GM21423 (cell line): ENCODE data around the gene DCAF15.

Experiments
- ATAC-seq: cut with Tn5 transposase; IDR thresholded peaks from one replicate; pipeline ENCODE4 v1.9.1; 2021; ENCODE audit warnings: mild to moderate bottlenecking, moderate library complexity; ENCODE audit not compliant: unreplicated experiment

Gene DCAF15

DNA sequence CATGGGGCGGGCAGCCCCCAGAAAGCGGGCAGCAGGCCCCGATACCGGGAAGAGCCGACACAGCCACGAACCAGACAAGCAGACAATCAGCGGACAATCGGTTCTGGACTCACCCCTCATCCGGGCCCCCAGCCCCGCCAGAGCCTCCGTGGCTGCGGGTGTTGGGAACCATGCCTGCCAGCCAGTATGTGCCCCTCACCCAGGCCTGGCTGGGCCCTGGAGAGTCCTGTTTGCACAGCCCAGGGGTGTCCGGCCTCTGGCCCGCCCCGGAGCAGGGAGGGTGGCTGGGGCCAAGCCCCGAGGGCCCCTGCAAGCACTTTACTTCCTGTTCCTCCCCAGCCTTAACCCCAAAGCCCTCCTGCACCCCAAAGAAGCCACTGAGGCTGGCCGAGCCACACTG, 21.9 kb upstream of the DCAF15 start:
- no peak for ATAC-seq

DNA sequence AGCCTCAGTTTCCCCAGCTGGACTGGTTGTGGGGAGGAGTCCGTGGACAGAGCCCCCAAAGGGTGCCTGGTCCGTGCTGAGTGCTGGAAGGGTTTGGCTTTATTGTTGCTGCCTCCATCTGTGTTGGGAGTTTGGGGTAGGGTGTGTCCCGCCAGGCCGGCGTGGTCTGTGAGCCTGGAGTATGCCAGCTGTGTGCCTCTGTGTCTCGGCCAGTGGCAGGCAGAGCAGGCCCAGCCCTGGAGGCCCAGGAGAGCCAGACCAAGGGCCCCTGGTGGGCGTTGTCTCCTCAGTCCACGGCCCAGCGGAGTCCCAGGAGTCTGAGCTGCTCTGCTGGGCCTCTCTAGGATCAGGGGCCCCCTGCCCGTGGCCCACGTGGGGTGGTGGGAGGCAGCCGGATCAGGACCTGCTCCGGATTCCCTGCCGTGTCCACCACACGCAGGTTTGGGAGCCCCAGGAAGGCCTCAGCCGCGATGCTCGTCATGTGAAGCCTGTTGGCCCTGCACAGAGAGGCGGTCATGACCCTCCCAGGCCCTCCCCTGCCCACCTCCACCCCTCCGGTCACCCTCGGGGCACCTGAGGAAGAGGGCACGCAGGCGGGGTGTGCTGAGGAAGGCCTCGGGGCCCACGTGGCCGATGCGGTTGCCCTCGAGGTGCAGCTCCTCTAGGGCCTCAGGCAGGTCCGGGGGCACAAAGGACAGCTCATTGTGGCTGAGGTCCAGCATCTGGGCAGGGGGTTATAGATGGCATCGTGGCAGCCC, 20.7 kb upstream of the DCAF15 start:
- ATAC-seq: no peak

GRCh38 chr19:13932149-13932637, 20.1 kb upstream of the DCAF15 start:
- ATAC-seq: no peak

DNA sequence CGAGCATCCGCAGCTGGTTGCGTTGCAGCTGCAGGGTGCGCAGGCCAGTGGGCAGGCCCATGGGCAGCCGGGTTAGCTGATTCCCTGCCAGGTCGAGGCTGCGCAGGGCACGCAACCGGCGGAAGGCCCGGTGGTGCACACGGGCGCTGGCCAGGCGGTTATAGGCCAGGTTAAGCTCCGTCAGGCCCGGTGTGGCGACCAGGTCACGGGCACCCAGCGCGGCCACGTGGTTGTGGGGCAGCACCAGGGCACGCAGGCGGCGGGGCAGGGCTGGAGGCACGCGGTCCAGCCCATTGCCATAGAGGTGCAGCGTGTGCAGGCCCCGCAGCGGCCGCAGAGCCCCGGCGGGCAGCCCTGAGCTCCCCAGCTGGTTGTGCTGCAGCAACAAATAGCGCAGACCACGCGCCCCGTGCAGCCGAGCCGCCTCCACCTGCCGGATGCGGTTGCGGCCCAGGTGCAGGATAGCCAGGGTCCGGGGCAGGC, 19.4 kb upstream of the DCAF15 start:
- no peak for ATAC-seq

DNA sequence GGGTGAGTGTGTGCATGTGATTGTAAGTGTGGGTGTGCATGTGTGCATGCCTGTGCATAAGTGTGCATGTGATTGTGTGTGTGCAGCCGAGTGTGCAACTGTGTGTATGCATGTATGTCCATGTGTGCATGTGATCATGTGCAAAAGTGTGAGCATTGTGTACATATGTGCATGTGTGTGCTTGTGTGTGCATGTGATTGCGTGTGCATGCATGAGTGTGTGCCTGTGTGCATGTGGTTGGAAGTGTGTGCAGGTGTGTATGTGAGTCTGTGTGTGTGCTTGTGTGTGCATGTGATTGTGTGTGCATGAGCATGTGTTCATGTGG, 17.6 kb upstream of the DCAF15 start:
- no peak for ATAC-seq

DNA sequence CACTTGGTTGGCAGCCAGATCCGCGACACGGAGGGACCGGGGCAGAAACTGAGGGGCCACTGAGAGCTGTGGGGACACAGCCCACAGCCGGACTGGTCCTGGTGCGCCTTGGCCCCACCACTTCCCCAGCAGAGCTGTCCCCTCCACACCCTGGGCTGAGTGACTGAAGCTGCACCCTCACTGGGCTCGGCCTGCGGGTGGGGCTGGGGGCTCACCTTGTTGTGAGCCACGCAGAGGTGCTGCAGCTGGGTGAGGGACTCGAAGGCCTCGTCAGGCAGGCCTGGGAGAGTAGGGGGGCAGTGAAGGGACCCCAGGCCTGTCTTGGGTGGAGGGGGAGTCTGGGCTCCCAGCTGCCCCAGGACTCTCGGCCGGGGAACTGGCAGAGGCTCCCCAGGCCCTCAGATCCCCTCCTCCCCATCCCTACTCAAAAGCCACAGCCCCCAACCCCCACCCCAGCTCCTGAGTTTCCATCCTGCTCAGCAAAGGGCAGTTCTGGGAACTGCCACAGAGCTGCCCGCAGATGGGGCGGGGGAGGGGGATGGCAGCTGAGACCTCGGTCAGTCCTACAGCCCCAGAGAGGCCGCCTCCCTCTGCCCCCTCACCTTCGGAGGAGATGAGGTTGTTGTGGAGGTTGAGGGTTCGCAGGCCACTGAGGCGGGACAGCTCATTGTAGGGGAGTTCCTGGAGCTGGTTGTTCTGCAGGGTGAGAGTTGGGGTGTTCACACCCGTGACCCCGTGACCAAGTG, 16.4 kb upstream of the DCAF15 start:
- no peak for ATAC-seq

DNA sequence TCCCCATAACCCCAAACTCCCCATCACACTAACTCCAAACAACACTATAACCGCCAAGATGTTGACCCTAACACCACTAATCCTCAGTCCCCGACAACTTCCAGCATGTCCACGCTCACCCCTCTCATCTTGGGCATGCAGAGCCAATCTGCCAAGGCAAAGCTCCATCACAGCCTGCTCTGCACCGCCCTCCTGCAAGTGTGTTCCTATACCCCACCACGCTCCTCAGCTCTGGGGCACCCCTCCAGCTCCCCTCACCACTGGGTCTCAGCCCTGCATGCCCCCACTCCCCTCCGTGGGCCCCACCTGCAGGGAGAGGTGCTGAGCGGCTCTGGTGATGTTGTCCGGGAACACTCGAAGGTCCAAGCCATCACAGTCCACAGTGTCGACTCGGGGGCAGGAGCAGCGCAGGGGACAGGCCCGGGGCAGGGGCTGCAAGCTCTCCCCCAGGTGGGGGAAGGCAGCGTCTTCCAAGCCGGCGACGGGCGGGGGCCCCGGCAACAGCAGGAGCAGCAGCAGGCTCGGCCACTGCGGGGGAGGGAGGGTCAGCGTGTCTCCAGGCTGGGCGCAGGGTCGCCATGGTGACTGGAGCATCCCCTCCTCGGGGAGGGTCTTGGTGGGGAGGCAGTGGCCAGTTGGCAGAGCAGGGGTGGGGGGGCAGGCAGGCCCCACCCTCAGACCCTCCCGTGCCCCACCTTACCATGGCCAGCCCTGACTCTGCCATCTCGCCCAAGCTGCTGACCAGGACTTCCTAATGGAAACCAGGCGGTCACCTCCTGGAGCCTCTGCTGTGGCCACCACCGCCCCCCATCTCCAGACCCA, 14.6 kb upstream of the DCAF15 start:
- ATAC-seq: no peak

- no peak for ATAC-seq
Measured at GRCh38 chr19:13938301-13939064, 13.8 kb upstream of the DCAF15 start, which contains the start of gene PODNL1. Gene PODNL1, minus strand, starts transcription at chr19:13938417. Its CDS starts 236 bp downstream, at chr19:13938181.

- ATAC-seq: no peak
Measured at GRCh38 chr19:13942023-13942684, 10.2 kb upstream of the DCAF15 start.

DNA sequence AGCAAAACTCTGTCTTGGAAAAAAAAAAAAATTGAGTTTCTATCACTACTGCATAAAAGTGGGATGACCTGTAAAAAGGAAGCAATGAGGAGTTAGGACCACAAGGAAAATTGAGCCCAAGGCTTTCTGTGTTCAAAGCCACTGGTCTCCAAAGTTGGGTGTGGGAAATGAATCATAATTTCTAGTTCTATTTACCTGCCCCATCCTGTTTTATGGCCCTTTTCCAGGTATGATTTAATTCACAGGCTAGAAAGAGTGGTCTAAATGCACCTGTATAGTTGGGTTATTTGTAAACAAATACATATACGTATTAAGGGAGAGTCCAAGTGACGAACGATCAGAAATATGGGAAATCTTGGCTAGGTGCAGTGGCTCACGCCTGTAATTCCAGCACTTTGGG, 5.9 kb upstream of the DCAF15 start:
- no peak for ATAC-seq

DNA sequence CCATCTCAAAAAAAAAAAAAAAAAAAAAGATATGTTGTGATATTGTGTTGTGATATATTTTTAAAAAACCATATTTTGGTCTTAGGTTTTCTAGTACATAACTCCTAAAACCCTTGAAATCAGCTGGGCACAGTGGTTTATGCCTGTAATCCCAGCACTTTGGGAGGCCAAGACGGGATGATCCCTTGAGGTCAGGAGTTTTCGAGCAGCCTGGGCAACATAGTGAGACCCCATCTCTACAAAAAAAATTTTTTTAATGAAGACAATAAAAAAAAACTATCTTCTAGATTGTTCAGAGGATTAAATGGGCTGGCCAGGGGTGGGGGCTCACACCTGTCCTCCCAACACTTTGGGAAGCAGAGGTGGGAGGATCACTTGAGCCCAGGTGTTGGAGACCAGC, 1.3 kb upstream of the DCAF15 start:
- no peak for ATAC-seq

DNA sequence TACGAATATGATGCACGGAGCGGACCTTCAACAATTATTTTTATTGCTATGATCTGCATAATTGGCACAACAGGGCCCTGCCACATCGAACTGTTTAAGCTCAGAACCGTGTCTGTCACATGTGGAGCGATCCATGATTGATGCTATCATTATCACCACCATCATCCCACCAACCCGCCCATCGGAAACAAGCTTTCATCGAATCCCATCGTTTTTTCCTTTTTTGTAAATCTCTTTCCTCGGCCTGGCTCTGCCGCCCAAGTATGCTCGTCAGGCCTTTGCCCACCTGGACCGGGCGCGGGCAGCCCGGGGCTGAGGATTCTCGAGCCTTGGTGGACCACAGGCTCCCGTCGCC, 533 bp upstream of the DCAF15 start:
- no peak for ATAC-seq

DNA sequence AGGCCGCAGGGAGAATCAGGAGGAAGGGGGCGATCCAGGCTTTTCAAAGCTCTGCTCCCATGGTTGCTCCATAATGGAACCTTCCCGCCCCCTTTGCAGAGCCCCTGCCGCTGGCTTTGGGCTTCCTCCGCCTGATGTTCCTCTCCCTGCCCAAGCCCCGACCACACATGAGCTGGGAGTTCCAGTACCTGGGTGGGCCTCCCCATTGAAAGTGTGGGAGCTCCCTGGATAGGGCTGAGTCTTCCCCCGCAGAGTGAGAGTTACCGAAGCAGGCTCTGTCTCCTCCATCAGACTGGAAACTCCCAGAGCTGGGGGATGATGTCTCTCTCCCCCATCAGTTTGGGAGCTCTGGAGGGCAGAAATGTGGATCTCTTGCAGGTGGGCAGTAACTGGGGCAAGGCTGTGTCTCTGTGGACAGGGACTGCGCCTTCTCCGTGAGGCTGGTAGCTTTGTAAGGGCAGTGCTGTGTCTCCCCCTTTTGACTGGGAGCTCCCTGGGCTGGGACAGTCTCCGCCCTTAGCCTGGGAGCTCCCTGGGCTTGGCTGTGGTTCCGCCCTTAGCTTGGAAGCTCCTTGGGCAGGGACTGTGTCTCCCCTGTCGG, 722 bp downstream of the DCAF15 start:
- no peak for ATAC-seq

DNA sequence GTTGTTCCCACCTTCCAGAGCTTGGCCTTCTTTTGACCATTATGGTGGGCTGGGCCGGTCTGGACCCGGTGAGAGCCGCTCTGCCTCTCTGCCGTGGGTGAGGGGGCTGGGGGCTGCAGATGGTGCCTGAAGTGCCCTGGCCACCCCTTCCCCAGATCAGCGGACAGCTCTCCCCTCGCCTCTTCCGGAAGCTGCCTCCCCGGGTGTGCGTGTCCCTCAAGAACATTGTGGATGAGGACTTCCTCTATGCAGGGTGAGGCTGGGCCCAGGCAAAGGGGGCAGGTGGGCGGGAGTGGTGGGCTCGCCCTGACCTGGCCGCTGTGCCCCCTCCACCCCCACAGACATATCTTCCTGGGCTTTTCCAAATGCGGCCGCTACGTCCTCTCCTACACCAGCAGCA, 1.9 kb downstream of the DCAF15 start:
- ATAC-seq: no peak

DNA sequence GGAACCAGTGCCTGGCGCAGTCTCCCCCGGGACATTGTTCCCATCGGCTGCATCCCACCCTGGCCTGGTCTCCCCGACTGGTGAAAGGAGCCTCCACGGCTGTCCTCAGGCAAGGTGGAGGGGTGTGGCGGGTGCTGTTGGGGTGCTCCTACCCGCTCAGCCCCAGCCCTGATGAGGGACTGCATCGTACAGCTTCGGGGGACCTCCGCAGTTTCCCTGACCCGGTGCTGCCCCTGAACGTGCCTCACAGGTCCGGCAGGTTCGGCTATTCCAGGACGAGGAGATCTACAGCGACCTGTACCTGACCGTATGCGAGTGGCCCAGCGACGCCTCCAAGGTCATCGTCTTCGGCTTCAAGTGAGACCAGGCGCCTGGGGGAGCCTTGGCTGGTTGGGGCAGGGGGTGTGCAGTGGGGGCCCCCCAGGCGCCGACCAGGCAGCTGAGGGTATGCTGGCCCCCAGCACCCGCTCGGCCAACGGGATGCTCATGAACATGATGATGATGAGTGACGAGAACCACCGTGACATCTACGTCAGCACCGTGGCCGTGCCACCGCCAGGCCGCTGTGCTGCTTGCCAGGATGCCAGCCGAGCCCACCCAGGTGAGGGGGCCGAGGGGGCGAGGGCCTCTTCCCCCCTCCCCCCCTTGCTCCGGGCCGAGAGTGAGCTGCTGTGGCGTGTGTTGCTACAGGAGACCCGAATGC, 3.5 kb downstream of the DCAF15 start:
- no peak for ATAC-seq

DNA sequence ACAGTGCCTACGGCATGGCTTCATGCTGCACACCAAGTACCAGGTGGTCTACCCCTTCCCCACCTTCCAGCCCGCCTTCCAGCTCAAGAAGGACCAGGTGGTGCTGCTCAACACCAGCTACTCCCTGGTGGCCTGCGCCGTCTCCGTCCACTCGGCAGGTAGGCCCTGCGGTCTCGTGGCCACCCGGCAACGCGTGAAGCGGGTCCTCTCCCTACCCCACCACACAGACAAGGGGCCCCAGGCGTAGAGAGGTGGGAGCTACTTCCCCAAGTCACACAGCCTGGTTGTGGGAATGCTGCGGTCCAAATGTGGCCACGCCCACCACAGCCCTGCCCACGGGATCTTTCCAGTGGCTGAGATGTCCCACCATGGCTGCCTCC, 4.0 kb downstream of the DCAF15 start:
- ATAC-seq: no peak

DNA sequence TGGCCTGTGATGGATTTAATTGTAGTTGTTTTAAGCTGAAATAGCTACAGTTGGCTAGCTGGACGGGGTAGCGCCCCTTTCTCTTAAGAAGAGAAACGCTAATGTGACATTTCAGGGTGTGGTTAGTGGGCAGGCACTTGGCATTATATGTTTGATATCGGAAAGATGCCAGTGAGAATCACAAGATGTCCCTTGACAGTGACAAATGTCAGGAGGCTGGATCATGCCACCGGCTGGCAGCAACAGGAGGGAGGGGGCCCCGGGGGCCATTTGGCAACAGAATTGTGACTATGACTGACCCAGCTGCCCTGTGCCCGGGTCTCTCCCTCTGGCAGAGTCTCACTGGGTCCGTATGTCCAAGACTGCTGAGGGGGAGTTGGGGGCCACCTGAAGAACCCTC, 4.7 kb downstream of the DCAF15 start:
- no peak for ATAC-seq

GRCh38 chr19:13958043-13958442, 5.7 kb downstream of the DCAF15 start:
- no peak for ATAC-seq
